Astrocyte of the cerebellum (primary cell): Measurements from ENCODE around the gene TIMP4.

ENCODE experiments used
- DNase-seq: peaks from one replicate; pipeline ENCODE4 v3.0.0-alpha.2; 2011; ENCODE audit warnings: low read depth
- H3K4me3 ChIP-seq: 2 replicates; pipeline ENCODE4 v1.5.1; 2011; ENCODE audit warnings: mild to moderate bottlenecking, low read depth, low read length, moderate library complexity
- CTCF ChIP-seq: IDR thresholded peaks from 2 replicates; pipeline ENCODE4 v1.5.1; 2012; ENCODE audit warnings: low read length, low read depth, moderate library complexity, mild to moderate bottlenecking; ENCODE audit errors: missing control alignments
- in situ Hi-C: cut with HindIII; loops from 2 replicates; pipeline ENCODE4 v1.10.0; 2017; ENCODE audit warnings: low sequenced_read_pairs

The TIMP4 gene

GRCh38 chr3:12155828-12156227 is 2.9 kb downstream of the TIMP4 start:
- H3K4me3 ChIP-seq = no peak overlapping the region
- no peak for DNase-seq
- in situ Hi-C loops = no loop called here
- no peak for TF ChIP-seq CTCF

GRCh38 chr3:12155264-12155663 is 3.4 kb downstream of the TIMP4 start:
- no peak overlapping the region for H3K4me3 ChIP-seq
- no peak for TF ChIP-seq CTCF
- DNase-seq = no peak
- in situ Hi-C loops = no loop called here

GRCh38 chr3:12154151-12154550 is 4.6 kb downstream of the TIMP4 start:
- no peak overlapping the region for H3K4me3 ChIP-seq
- no peak for DNase-seq
- no peak for TF ChIP-seq CTCF
- in situ Hi-C loops = no loop called here

- no peak for DNase-seq
- H3K4me3 ChIP-seq = no peak overlapping the region
- in situ Hi-C loops = no loop called here
- TF ChIP-seq CTCF = no peak
These were observed 8.6 kb downstream of the TIMP4 start for GRCh38 chr3:12150112-12150511.

- H3K4me3 ChIP-seq = no peak overlapping the region
- no peak for TF ChIP-seq CTCF
- no peak for DNase-seq
- in situ Hi-C loops = loop anchor here (25.0 kb wide), 1 partner anchor 338 kb away; the partner anchor contains the start of gene TSEN2
These were observed 9.7 kb downstream of the TIMP4 start for GRCh38 chr3:12149029-12149428.

GRCh38 chr3:12148183-12148940 is 10.3 kb downstream of the TIMP4 start:
- DNase-seq = no peak
- no peak overlapping the region for H3K4me3 ChIP-seq
- in situ Hi-C loops = loop anchor here (25.0 kb wide), 1 partner anchor 339 kb away; the partner anchor contains the start of gene TSEN2
- TF ChIP-seq CTCF = no peak
